GM12872 (cell line): ENCODE data around the gene VIT.

Experiments
- TF ChIP-seq, protein P1 (sequence below): IDR thresholded peaks from 3 replicates; pipeline ENCODE4 v1.5.1; 2011; ENCODE audit warnings: low read depth, mild to moderate bottlenecking, low read length, moderate library complexity; ENCODE audit not compliant: insufficient read depth

Gene VIT

DNA sequence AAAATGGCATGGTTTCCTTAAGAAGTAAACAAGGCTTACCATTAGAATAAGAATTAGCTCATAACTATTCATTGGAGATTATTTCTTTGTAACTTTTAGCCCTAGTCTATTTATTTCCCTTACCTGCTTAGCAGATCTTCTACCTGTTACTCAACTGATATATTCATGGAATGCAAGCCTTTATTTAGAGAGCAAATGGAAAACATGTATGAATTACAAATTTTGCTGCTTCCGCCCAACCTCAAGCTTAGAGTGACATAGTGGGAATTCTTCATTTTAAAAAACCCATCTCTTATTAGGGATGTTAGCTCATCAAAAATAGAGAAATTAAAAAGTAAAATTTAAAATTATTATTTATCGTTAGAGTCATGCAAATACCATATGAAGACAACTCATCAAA is 158.9 kb downstream of the VIT start:
- TF ChIP-seq, protein P1, sequence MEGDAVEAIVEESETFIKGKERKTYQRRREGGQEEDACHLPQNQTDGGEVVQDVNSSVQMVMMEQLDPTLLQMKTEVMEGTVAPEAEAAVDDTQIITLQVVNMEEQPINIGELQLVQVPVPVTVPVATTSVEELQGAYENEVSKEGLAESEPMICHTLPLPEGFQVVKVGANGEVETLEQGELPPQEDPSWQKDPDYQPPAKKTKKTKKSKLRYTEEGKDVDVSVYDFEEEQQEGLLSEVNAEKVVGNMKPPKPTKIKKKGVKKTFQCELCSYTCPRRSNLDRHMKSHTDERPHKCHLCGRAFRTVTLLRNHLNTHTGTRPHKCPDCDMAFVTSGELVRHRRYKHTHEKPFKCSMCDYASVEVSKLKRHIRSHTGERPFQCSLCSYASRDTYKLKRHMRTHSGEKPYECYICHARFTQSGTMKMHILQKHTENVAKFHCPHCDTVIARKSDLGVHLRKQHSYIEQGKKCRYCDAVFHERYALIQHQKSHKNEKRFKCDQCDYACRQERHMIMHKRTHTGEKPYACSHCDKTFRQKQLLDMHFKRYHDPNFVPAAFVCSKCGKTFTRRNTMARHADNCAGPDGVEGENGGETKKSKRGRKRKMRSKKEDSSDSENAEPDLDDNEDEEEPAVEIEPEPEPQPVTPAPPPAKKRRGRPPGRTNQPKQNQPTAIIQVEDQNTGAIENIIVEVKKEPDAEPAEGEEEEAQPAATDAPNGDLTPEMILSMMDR = no peak

DNA sequence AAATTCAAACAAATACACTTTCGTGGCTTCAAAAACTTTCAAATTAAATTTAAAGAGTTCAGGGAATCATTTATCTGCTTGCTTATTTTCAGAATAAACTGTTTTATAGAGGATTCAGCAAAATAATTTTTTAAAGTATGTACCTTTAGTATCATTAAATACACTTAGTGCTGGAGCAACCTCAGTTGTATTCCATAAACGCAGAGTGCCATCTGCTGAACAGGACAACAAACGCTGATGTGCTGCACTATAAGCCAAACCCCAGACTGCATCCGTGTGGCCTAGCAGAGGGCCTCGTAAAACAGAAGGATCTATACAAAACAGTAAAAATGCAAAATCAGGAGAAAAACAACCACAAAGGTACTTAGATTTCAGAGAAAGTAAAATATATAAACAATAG is 161.2 kb downstream of the VIT start:
- TF ChIP-seq, protein P1 = no peak

DNA sequence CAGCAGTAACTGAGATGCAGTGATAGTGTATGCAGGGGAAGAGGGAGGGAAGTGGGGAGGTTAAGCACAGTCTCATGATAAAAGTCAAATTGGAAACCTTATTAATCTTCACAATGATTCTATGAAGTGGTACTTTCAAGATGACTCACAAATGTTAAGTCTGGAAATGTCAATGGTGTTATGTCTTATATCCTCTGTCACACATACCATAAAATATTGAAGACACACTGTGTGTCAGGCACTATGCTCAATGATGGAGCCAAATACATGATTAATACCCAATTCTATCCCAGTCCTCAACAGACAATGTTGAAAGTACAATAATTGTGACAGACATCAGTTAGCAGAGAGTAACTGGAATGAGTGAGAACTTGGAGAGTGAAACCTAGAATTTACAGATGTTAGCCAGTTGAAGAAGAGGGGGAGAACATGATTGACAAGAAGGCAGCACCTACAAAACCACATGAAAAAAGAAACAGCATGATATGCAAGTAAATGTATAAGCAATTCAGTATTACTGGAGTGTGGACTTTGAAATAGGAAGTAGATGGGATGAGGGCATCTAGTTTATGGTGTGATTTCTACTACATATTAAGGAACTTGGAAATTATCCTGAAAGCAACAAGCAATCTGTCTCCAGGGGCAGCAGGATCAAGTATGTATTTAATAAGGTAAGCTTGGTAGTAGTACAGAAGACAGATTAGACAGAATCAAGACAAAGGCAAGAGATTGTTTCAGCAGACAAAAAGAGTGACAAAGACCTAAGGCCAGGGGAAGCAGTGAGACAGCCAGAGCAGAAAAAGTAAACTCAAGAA is 162.3 kb downstream of the VIT start:
- TF ChIP-seq, protein P1 = no peak

DNA sequence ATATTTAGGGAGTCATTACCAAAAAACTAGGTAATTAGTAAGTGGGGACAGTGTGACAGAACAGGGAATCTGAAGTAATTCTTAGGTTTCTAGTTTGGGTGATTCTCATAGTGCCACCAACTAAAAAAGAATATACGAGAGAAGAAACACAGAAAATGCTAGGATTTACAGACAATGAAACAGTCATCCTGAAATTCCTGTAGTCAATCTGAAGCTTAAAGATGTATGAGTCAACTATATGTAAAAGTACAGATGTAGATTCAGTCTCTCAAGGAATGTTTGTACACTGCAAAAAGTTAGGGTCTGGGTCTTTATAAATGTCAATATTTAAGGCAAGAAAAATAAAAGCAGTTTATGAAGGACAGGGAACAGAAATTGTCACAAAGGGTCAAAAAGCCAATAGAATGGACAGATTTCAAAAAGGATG is 162.9 kb downstream of the VIT start:
- TF ChIP-seq, protein P1 = no peak

DNA sequence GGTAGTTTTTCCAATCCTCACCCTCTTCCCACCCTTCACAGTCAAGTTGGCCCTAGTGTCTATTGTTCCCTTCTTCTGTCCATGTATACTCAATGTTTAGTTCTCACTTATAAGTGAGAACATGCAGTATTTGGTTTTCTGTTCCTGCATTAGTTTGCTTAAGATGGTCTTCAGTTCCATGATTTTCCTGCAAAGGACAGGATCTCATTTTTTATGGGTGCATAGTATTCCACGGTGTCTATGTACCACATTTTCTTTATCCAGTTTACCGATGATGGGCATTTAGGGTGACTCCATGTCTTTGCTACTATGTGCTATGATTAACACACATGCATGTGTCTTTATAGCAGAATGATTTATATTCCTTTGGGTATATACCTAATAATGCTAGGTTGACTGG is 165.4 kb downstream of the VIT start:
- TF ChIP-seq, protein P1 = no peak
